SK-N-SH (cell line): Measurements from ENCODE around the gene SCTR.

Experiments used
- REST ChIP-seq: IDR thresholded peaks from 2 replicates; pipeline ENCODE4 v1.6.1; 2012; ENCODE audit warnings: mild to moderate bottlenecking, low read depth, low read length, moderate library complexity
- RXRA ChIP-seq: IDR thresholded peaks from 2 replicates; pipeline ENCODE4 v1.4.0; 2012; ENCODE audit warnings: low read depth, mild to moderate bottlenecking, borderline replicate concordance

DNA sequence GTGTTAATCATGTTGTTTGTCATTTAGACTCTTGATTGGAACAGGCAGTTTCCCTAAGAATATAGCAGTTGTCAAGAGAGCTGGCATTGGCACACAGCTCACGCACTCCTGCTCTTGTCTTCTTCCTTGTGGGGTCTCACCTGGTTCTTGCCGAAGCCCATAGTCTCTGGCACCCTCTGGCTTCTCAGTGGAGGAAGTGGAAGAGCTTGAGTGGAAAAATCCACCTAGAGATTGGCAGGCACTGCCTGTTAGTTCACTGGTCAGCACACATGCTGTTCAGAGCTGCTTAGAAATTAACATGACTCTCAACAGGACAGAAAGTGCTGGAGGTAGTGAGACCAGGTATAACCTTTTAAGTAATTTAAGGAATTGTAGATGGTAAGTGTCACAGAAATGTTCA lies 28.3 kb downstream of the SCTR start:
- TF ChIP-seq RXRA (no peak), REST (no peak)
